ENCODE results near the gene GNPTAB. TPM values are rescaled to one million over a fixed set of nuclear protein-coding genes. Genes with fewer than 3 reads are reported as not detected.
"Not testable (repeated sequence)": the region's sequence is repeated elsewhere in the genome, so short reads cannot be mapped to it uniquely, and the experiment has no call there.

Gene GNPTAB
- total RNA-seq, 4 donors from 2014 or later: 24.3 to 45.9 (median 32.6) TPM

DNA sequence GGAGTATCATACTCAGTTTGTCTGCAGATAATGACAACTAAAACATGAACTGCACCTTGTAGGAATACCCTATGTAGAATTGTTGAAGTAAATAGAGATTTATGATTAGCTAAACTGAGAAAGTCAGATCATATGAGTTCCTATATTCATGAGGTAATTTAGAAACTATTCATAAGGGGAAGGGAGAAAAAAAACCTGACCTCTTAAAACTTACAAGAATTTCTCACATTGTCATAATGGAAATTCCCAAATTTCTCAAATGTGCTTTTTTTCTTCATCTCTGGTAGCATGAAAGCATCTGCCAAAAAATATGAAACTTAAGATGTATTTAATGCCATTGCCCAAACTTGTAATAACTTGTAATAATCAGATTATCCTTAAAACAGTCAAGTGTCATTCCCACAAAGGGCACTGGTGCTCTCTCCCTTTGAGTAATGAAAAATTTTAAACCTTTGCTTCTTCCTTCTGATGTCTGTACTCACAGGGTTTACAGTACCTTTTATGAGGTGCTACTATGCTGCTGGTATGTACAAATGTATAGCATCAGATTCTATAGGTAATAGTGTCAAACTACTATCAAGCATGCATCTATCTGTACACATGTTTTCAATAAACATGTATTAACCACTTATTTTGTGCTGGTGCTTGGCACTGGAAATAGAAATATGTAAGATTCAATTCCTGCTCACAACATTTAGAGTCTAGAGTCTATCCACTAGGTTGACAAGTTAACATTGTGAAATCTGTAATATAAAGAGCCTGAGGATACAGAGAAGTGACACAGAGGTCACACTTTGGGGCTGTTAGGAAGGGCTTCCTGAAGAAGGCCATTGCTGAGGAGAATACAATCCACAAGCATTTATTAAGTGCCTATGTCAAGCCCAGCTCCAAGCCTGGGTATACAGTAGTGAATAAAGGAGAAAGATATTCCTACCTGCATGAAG, 29.2 kb upstream of the GNPTAB start:
- intact Hi-C loops (cut with DNase I; ENCODE audit: low total_unique reads): no loop called here
- H3K4me3 ChIP-seq (ENCODE audit: low read depth, poor library complexity, severe bottlenecking): no peak overlapping the region

DNA sequence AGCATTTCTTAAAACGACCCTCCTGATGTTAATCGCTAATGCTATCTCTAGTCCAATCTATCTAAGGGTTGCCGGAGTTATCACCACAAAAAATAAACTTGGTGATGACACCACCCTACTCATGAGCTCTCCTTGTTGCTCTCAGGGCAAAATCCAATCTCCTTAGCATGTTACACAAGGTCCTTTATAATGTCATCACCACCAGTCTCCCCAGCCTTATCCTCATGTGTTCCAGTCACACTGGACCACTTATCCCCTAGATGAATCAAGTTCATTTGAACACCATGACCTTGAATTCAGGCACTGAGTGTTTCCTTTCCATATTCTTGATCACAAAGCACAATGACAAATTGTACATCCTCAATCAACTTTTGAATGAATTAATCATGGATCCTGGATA, 27.6 kb upstream of the GNPTAB start:
- intact Hi-C loops (cut with DNase I; ENCODE audit: low total_unique reads): no loop called here
- TF ChIP-seq, protein P1, sequence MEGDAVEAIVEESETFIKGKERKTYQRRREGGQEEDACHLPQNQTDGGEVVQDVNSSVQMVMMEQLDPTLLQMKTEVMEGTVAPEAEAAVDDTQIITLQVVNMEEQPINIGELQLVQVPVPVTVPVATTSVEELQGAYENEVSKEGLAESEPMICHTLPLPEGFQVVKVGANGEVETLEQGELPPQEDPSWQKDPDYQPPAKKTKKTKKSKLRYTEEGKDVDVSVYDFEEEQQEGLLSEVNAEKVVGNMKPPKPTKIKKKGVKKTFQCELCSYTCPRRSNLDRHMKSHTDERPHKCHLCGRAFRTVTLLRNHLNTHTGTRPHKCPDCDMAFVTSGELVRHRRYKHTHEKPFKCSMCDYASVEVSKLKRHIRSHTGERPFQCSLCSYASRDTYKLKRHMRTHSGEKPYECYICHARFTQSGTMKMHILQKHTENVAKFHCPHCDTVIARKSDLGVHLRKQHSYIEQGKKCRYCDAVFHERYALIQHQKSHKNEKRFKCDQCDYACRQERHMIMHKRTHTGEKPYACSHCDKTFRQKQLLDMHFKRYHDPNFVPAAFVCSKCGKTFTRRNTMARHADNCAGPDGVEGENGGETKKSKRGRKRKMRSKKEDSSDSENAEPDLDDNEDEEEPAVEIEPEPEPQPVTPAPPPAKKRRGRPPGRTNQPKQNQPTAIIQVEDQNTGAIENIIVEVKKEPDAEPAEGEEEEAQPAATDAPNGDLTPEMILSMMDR (IDR thresholded peaks at IDR 0.05): no peak
- no peak for TF ChIP-seq POLR2A (IDR thresholded peaks at IDR 0.05)
- DNase-seq (ENCODE audit: low spot score in 2 of 2): no peak
- H3K4me3 ChIP-seq (ENCODE audit: low read depth, poor library complexity, severe bottlenecking): no peak overlapping the region
- 81 to 88% methylated on average over 3 of the region's 3 CpGs for WGBS, 2 donors

More for the DNA sequence above, 29.2 kb upstream of the GNPTAB start:
- TF ChIP-seq POLR2A (IDR thresholded peaks at IDR 0.05): no peak
- TF ChIP-seq, protein P1 (IDR thresholded peaks at IDR 0.05): no peak
- DNase-seq (ENCODE audit: low spot score in 2 of 2): no peak

DNA sequence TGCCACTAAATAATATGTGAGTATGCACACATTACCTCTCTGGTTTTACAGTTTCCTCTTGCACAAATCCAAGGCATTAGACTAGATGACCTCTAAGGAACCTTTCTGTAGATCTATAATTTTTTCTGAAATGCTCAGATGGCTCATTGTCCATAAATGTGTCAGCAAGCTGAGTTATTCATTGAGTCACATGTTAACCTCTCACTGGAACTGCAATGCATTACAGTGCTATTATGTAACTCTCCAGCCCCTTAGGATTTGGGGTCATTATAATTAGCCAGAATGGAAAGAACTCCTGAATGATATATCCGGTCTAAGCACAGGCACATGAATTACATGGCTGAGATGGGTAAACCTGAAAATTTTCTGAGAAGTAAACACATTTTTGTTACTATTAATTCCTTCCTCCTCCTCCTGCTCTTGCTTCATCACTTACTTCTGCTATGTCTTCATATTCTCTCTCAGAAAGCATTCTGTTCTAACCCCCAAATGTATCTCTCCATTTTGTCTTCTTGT, 26.3 kb upstream of the GNPTAB start:
- TF ChIP-seq POLR2A (IDR thresholded peaks at IDR 0.05): no peak
- TF ChIP-seq, protein P1 (IDR thresholded peaks at IDR 0.05): no peak
- intact Hi-C loops (cut with DNase I; ENCODE audit: low total_unique reads): no loop called here
- WGBS, 2 donors: 40 to 47% methylated on average over 1 of the region's 1 CpG
- no peak for DNase-seq (ENCODE audit: low spot score in 2 of 2)
- no peak overlapping the region for H3K4me3 ChIP-seq (ENCODE audit: low read depth, poor library complexity, severe bottlenecking)

DNA sequence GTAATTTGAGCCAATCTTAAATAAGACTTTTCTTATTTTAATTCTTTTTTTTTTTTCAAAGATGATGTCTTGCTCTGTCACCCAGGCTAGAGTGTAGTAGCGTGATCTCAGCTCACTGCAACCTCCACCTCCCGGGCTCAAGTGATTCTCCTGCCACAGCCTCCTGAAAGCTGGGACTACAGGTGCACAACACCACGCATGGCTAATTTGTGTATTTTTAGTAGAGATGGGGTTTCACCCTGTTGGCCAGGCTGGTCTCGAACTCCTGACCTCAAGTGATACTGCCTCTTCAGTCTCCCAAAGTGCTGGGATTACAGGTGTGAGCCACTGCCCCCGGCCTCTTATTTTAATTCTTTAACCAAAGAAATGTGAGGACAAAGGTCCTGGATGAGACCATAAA, 25.9 kb upstream of the GNPTAB start:
- WGBS, 2 donors: 94 to 97% methylated on average over 5 of the region's 5 CpGs
- DNase-seq (ENCODE audit: low spot score in 2 of 2); intact Hi-C loops (cut with DNase I; ENCODE audit: low total_unique reads); H3K4me3 ChIP-seq (ENCODE audit: low read depth, poor library complexity, severe bottlenecking): not testable (repeated sequence)

DNA sequence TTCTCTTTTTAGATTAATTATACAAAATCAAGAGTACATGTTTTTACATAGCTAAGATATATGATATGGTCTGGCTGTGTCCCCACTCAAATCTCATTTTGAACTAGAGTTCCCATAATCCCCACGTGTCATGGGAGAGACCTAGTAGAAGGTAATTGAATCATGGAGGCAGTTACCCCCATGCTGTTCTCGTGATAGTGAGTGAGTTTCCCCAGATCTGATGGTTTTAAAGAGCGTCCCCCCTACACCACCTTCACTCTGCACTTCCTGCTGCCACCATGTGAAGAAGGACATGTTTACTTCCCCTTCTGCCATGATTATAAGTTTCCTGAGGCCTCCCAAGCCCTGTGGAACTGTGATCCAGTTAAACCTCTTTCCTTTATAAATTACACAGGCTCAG, 25.2 kb upstream of the GNPTAB start:
- WGBS, 2 donors: 87 to 90% methylated on average over 3 of the region's 3 CpGs
- H3K4me3 ChIP-seq (ENCODE audit: low read depth, poor library complexity, severe bottlenecking): no peak overlapping the region
- no peak for DNase-seq (ENCODE audit: low spot score in 2 of 2)
- TF ChIP-seq, protein P1 (IDR thresholded peaks at IDR 0.05): no peak
- no peak for TF ChIP-seq POLR2A (IDR thresholded peaks at IDR 0.05)
- intact Hi-C loops (cut with DNase I; ENCODE audit: low total_unique reads): no loop called here

DNA sequence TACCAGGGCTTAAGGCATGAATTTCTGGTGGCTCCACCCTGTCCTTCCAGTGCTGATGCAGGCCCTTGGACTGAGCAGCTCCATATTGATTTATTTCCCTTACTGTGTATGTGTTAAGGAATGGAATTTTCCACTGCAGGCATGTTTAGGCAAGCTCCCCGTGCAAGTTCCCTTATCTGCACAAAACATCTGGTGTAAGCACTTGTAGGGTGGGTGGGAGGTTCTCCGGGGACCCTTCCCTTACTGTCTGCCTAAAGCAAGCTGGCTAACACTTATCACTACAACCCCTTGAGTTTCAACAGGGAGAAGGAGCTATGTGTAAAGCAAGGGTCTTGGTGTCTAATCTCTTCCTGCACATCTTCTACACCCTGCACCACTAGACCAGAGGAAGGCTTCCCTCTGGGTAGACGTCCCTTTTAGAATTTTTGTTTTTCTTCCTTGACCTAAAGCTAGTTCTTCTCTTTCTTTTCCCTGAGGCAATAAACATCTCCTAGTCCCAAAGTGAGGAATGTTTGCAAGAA, 24.7 kb upstream of the GNPTAB start:
- no peak for TF ChIP-seq POLR2A (IDR thresholded peaks at IDR 0.05)
- TF ChIP-seq, protein P1 (IDR thresholded peaks at IDR 0.05): no peak
- intact Hi-C loops (cut with DNase I; ENCODE audit: low total_unique reads): no loop called here
- no peak overlapping the region for H3K4me3 ChIP-seq (ENCODE audit: low read depth, poor library complexity, severe bottlenecking)
- WGBS, 2 donors: 23 to 26% methylated on average over 3 of the region's 3 CpGs
- DNase-seq (ENCODE audit: low spot score in 2 of 2): no peak
